Medulla oblongata (tissue), 1 donor: ENCODE results near the gene SERPINA4.

Experiments
- DNase-seq: peaks from one replicate; pipeline ENCODE4 v3.0.0-alpha.2; 2015; ENCODE audit errors: extremely low spot score

SERPINA4 gene

GRCh38 chr14:94542811-94543440, 18.3 kb upstream of the SERPINA4 start:
- no peak for DNase-seq

DNA sequence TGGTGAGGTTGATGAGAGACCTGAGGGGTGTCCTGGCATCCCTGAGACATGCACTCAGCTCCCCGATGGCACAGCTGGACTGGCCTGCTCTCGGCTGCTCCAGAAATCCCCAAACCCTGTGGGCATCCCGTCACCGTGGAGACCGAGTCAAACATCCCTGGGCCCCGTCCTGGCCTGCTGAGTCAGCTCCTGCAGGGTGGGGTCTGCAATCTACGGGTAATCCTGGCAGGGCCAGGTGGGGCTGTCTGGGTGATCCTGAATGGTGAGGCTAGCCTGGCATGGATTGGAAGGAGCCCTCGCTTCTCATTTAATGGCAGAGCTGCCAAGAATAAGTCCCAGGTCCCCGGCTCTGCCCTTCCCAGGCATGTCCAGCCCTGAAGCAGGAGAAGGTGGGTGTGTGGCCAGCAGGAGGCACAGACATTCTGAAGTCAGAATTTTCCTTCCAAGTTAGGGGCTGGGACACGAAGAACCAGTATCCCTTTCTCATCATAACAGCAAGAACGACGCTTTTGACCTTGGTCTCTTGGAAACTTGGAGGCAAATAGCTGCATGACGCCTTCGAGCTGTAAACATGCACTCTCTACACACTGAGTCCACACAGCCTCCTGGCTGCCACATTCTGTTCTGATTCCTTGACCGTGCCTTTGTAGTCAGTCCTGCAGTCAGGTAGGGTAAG, 17.7 kb upstream of the SERPINA4 start:
- no peak for DNase-seq

GRCh38 chr14:94544726-94545125, 16.5 kb upstream of the SERPINA4 start:
- no peak for DNase-seq

DNA sequence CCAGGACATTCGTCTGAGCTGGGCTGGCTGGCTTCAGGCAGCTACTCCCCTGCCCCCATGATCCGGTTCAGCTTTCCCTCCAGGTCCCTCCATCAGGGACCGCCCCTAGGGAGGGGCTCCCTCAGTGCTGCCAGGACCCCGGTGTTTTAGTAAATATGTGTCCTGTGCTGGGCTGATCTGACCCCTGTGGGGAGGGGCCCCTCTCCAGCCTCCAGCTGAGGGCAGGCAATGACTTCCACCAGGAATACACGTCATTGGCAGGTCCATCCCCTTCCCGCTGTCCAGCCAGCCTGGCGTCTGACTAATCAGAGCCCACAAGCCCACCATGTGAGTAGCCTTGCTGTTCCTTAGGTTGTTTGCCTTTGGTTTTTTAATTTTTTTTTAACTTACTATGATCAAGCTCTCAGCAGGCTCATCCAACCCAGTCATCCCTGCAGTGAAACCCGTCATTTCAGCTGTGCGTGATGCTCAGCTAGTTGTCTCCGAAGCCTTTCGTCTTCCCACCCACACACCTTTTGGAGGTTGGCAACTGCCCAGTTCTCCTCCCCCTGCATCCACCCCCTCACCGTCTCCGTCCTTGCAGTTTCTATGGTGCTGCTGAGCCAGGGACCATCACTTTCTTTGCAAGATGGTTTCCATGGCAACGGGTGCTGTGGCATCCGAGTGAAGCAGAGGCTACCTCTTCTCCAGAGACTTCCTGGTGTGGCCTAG, 16.0 kb upstream of the SERPINA4 start:
- no peak for DNase-seq

- no peak for DNase-seq
These were observed 14.0 kb upstream of the SERPINA4 start for GRCh38 chr14:94547151-94547680.

DNA sequence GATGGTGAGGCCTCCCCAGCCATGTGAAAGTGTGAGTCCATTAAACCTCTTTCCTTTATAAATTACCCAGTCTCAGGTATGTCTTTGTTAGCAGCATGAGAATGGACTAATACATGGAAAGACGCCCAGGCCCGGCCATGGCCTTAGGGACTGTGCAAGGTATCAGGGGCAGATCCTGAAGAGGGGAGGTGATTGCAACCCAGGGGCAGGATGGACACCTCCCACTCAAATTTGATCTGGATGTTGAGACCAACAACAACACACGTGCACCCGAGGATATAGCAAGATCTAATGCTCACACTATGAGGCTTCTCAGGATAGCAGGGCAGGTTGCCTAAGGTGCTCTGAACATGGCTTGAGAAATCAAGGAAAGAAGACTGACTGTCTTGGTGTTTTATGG, 13.5 kb upstream of the SERPINA4 start:
- DNase-seq: no peak

DNA sequence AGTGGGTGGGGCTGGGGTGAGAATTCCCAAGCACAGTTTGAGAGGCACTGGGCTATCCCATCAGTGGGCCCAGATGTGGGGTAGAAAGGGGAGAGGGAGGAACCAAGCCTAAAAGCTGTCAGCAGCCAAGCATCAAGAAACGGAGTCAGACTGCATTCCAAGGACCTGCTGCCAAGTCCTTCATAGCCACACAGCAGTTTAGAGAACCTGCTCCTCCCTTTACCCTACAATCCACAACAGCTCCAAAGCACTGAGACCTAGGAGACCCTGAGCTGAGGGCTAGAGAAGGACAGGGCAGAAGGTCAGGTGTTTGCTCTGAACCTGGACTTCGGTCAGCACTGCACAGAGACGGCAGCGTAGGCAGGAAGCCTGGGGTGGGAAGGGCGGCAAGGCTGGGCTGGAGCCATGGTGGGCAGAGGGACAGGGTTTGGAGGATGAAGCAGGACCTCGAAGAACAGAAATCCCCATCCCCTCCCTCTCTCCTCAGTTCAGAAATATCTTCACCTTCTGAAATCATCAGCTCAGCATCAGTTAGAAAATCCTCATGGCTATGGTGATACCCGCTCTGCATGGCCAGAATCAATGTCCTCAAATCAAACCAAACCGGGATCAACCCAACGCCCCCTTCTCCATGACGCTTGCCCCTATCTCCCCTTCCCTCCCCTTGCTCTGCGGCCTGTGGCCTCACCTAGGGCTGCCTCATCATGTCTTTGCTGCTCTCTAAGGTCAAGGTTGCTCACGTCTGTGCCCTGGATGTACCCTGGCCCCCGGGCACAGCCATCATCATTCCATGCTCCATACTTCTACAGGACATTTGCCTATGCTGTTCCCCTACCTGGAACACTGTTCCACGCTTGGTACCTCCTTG, 12.9 kb upstream of the SERPINA4 start:
- DNase-seq: no peak

DNA sequence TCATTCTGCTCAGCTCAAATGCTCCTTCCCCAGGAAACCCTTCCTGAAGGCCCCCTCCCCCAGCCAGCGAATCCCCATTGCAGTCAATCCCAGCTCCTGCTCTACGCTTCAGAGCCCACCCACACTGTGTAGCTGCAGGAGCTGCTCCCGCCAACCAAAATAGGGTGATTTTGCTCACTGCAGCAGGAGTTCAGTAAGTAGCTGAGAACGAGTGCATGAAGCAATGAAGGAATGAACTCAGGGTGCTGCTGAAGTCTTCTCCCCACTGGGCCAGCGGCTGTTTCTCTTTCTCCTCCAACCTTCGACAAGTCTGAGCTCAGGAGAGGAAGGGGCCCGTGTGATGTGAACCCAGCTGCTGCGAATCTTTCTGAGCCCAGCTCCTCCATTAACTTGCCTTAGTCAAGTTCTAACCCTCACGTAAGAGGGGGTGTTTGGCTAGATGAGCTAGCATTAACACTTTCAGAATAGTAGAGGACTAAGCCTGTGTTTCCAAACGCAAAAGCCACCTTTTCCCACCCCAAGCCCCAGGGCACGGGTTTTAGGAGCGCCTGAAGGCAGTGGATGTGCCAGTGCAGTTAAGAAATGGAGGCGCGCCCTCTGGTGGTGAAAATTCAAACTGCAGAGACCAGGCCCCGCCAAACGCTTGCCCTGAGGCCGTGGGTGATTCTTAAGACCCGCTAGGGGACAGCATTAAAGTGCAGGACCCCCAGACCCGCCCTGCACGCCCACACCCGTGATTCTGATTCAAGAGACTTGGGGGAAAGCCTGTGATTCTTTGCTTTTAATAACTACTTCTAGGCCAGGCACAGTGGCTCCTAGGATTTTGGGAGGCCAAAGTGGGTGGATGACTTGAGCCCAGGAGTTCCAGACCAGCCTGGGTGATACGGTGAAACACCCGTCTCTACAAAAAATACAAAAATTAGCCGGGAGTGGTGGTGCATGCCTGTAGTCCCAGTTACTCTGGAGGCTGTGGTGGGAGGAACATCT, 11.9 kb upstream of the SERPINA4 start:
- peak; percentile 45 for DNase-seq

DNA sequence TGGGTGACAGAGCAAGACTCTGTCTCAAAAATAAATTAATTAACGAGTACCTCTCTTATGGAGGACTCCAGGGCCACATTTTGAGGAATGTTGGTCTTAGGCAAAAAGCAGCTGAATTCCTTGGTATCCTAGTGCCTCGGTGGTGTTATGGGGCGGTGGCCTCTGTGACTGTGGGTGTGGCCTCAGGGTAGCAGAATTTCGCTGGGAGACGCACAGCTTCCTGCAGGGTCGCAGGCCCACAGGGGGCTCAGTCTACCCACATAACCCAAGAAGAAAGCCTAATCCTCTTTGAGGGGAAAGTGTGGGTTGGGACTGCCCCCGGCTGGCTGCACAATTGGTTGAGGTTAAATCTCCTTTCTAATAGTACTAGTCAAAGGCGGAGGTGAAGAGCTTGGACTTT, 11.2 kb upstream of the SERPINA4 start:
- no peak for DNase-seq

DNA sequence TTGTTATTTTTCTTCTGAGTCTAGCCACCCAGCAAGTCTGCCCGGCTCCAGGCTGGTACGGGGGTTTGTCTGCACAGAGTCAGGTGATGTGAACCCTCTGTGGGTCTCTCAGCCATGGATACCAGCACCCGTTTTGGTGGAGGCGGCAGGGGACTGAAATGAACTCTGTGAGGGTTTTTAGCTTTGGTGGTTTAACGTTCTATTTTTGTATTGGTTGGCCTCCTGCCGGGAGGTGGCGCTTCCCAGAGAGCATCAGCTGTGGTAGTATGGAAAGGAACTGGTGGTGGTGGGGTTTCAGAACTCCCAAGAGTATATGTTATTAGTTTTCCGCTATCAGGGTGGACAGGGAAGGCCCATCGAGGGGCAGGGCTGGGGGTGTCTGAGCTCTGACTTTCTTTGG, 5.3 kb upstream of the SERPINA4 start:
- DNase-seq: no peak

GRCh38 chr14:94557327-94557726, 3.9 kb upstream of the SERPINA4 start:
- no peak for DNase-seq

- DNase-seq: no peak
These were observed 2.4 kb upstream of the SERPINA4 start for GRCh38 chr14:94558842-94559241.

DNA sequence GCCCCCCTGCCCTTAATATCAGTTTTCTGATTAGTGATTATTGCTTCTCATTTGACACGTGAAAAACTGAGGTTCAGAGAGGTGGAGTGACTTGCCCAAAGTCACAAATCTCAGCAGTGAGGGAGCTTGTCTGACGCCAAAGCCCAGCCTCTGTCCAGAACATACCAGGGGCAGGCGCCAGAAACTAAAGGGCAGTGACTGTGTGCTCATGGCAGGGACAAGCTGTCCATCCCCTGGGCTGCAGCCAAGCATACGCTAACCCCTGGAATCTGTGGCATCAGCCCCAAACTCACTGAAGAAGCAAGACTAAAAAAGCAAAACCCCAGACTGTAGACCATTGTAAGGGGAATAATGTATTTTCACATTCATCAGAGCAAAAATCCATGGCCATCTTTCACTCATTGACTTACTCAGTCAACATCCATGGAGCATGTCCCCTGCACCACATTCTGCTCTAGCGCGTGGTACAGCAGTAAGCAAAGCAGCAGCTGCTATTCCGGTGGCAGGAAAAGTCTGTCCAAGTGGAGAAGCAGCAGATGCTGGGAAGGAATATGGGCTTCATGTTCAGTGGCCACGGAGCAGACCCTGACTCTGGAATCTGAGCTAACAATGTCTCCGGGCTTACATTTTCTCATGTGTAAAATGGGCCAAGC, 1.5 kb upstream of the SERPINA4 start:
- DNase-seq: no peak

DNA sequence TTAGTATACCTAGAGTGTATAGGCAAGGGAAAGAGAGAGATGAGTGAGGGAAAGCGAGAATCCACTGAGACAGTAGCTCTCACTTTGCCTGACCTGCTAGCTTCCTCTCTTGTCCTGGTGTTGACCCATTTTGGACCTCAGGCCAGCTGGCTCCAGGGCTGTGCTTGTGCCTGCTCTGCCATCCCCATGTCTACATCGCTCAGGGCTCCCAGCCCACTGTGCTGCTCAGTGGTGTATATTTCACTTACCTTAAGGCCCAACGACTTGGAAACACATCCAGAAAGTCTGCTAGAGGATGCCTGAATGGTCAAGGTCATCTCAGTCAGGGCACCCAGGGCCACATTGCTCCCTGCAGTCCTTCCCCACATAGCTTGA, 964 bp upstream of the SERPINA4 start:
- DNase-seq: no peak

GRCh38 chr14:94561656-94562010, 391 bp downstream of the SERPINA4 start:
- no peak for DNase-seq

DNA sequence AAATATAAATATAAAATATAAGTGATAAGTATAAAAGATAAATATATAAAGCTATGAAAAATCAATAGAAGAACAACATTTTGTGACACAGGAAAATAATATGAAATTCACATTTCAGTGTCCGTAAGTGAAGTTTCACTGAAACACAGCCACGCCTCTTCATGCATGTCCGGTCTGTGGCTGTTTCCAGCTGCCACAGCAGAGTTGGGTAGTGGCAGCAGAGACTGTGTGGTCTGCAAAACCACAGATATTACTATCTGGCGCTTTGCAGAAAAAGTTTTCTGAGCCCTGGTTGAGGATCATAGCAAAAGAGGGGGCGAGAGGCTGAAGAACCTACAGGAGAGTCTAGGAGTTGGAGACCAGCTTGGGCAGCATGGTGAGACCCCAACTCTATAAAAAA, 780 bp downstream of the SERPINA4 start:
- no peak for DNase-seq

DNA sequence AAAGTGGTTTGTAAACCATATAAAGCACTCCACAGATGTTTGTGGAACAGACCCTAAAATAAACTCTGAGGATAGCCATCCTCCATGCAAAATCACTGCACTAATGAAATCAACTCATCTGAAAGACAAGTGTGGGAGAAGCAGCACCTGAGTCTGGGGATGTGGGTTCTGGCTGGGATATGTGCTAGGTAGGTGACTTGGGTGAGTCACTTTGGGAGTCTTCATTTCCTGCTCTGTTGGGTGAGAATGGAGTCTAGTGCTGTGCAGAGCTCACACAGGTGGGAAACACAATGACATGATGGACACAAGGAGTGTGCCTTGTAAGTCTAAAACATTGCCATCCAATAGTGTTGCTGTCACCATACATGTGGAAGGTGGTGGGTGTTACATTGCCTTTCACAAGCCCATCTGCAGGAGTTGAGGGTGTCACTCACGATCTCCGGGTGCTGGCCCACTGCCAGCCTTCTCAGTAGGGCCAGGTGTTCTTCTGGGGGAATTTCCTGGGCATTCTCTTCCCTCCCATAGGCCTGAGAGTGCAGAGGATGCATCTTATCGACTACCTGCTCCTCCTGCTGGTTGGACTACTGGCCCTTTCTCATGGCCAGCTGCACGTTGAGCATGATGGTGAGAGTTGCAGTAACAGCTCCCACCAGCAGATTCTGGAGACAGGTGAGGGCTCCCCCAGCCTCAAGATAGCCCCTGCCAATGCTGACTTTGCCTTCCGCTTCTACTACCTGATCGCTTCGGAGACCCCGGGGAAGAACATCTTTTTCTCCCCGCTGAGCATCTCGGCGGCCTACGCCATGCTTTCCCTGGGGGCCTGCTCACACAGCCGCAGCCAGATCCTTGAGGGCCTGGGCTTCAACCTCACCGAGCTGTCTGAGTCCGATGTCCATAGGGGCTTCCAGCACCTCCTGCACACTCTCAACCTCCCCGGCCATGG, 2.0 kb downstream of the SERPINA4 start:
- no peak for DNase-seq

DNA sequence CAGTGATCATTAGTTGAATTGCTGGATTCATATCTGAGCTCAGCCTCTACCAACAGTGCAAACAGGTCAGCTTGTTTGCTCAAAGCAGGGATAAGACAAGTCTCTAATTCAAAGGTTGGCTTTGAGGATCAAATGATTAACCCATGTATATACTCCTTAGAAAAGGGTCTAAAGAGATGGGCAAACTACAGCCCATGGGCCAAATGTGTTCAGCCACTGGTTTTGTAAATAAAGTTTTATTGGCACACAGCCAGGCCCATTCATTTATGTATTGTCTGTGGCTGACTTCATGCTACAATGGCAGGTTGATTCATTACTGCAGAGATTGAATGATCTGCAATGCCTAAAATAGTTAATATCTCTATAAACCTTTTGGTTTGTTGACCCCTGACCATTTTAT, 3.1 kb downstream of the SERPINA4 start:
- no peak for DNase-seq

DNA sequence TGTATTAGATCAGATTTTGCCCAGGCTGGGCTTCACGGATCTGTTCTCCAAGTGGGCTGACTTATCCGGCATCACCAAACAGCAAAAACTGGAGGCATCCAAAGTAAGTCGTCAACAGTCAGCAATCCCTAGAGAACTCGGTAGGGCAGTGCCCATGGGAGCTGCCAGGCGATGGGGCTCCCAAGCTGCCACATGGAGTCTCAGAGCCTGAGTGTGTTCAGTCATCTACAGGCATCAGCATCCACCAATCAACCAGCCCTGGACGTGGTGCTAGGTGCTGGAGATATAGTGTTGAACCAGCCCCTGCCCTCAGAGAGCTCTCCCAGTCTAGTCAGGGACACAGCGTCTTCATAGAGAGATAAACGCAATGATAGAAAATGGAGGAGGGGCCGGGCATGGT, 6.9 kb downstream of the SERPINA4 start:
- DNase-seq: no peak
